ENCODE measurements around the gene SLC29A4. TPM values are rescaled to one million over a fixed set of nuclear protein-coding genes. Genes with fewer than 3 reads are reported as not detected.

Gene SLC29A4
- total and polyA plus RNA-seq, 2 of the 8 experiments (the other 6 are each of a cell fraction or from before 2014, with no cell fraction given) = 6.9 to 15.1 TPM

DNA sequence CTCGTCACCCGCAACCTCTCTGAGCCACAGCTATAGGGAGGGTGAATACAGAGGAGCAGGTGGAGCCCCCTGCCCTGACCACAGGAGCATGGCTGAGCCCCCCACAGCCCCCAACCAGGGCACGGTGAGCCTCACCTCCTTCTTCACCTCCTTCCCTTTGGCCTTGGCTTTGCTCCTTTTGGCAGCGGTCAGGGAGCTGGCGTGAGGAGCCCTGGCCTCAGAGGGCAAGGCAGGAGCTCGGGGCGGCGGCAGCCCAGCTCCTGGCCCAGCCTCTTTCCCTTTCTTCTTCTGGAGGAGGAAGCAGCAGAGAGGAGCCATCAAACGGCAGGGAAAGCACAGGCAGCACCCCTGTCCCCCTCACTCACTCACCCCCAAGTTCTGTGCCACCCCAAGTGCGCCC lies 42.2 kb downstream of the SLC29A4 start:
- Histone ChIP-seq H4K91ac (replicated peaks; ENCODE audit: insufficient read length, low read length) (no peak overlapping the region), H3K9me3 (ENCODE audit: insufficient read depth in 2 of 2, low read depth in 1 of 2, low read length in 1 of 2) (no peaks in the 10 kb centered on the region), H2BK20ac (ENCODE audit: low read length) (no peak overlapping the region), H4K5ac (ENCODE audit: insufficient read length, low read depth, low read length) (no peak overlapping the region), H4K20me1 (replicated peaks in 1 of 2; ENCODE audit: control insufficient read depth in 1 of 2, insufficient read depth in 2 of 2, low read length in 2 of 2) (no peaks in the 10 kb centered on the region), H3K56ac (replicated peaks; ENCODE audit: insufficient read length, low read depth, low read length) (no peak overlapping the region), H3K4ac (replicated peaks; ENCODE audit: insufficient read length, low read depth, low read length) (no peak overlapping the region), H3K79me1 (ENCODE audit: low read depth, low read length) (no peaks in the 10 kb centered on the region), H3K18ac (ENCODE audit: extremely low read depth, low read length) (no peak overlapping the region), H3K23ac (ENCODE audit: insufficient read length) (no peak overlapping the region), H3K4me1 (replicated peaks in 1 of 4; ENCODE audit: control insufficient read depth in 3 of 4, insufficient read depth in 4 of 4, low read length in 3 of 4) (no peaks in the 10 kb centered on the region), H2BK120ac (replicated peaks; ENCODE audit: low read depth, low read length) (no peak overlapping the region), H2BK5ac (ENCODE audit: low read depth, low read length) (no peak overlapping the region), H3K23me2 (ENCODE audit: low read depth, low read length) (no peaks in the 10 kb centered on the region), H3K36me3 (ENCODE audit: control insufficient read depth in 2 of 4, insufficient read depth in 4 of 4, low read length in 3 of 4) (no peaks in the 10 kb centered on the region), H3K79me2 (ENCODE audit: control insufficient read depth in 1 of 2, insufficient read depth in 2 of 2, low read length in 2 of 2) (no peaks in the 10 kb centered on the region), H2AK5ac (ENCODE audit: low read depth, low read length) (no peak overlapping the region), H3K14ac (ENCODE audit: insufficient read length) (no peak overlapping the region), H3K27me3 (replicated peaks in 1 of 4; ENCODE audit: control insufficient read depth in 3 of 4, extremely low read depth in 1 of 4, insufficient read depth in 3 of 4, low read length in 3 of 4) (no peaks in the 10 kb centered on the region), H3K27ac (ENCODE audit: low read depth, low read length) (no peak overlapping the region), H2BK15ac (ENCODE audit: low read length) (no peak overlapping the region), H3K9ac (replicated peaks in 1 of 4; ENCODE audit: extremely low read depth in 1 of 4, low read depth in 3 of 4, low read length in 3 of 4) (no peak overlapping the region), H3K4me2 (ENCODE audit: insufficient read depth in 1 of 2, low read depth in 2 of 2, low read length in 2 of 2) (no peak overlapping the region), H2BK12ac (ENCODE audit: low read depth, low read length) (no peak overlapping the region), H4K8ac (ENCODE audit: extremely low read depth, insufficient read depth, low read length) (no peak overlapping the region), H2AFZ (ENCODE audit: low read length) (no peak overlapping the region), H3K4me3 (ENCODE audit: extremely low read depth in 1 of 4, insufficient read depth in 2 of 4, low read depth in 3 of 4, low read length in 4 of 4) (no peak overlapping the region)
- ChIA-PET CTCF (ENCODE audit: partially characterized antibody) (interaction anchor here (0.6 kb wide), 1 partner anchor 153 kb away, joined by 3 read pairs; no protein-coding TSS in a partner anchor), POLR2A (ENCODE audit: partially characterized antibody) (no interaction called here)
- 90% methylated on average over 7 of the region's 10 CpGs; no CpG with 5 or more reads in 1 of the 2 experiments for WGBS, 2 experiments (ENCODE audit: extremely low coverage in 1 of 2, insufficient coverage in 1 of 2, insufficient read length in 1 of 2, insufficient replicate concordance in 2 of 2, low coverage in 1 of 2, low lambda C conversion rate in 2 of 2, missing lambda C conversion rate in 1 of 2)
- no peak for DNase-seq (ENCODE audit: low read depth in 1 of 2, low spot score in 2 of 2)
- FAIRE-seq = no peak
- TF ChIP-seq, protein P1, sequence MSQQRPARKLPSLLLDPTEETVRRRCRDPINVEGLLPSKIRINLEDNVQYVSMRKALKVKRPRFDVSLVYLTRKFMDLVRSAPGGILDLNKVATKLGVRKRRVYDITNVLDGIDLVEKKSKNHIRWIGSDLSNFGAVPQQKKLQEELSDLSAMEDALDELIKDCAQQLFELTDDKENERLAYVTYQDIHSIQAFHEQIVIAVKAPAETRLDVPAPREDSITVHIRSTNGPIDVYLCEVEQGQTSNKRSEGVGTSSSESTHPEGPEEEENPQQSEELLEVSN (IDR thresholded peaks at IDR 0.05) = no peak
- TF ChIP-seq TBP (IDR thresholded peaks at IDR 0.05; ENCODE audit: low read depth, low read length) (no peak), TAF1 (IDR thresholded peaks at IDR 0.05; ENCODE audit: low read depth, low read length) (no peak), CEBPB (IDR thresholded peaks at IDR 0.05; ENCODE audit: low read depth, low read length) (no peak)
- TF ChIP-seq, protein P2, sequence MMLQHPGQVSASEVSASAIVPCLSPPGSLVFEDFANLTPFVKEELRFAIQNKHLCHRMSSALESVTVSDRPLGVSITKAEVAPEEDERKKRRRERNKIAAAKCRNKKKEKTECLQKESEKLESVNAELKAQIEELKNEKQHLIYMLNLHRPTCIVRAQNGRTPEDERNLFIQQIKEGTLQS (IDR thresholded peaks at IDR 0.05; ENCODE audit: insufficient read depth, low read depth, low read length) = no peak
